Lower leg skin (tissue), 3 donors: ENCODE data around the gene WDTC1.

Source experiments
- POLR2A ChIP-seq, 2 donors: fragments of 450-650 bp; IDR thresholded peaks; one replicate each; pipeline ENCODE4 v1.6.1; 2016 to 2017; ENCODE audit warnings: antibody characterized with exemption in 2 of 2, mild to moderate bottlenecking in 1 of 2, moderate library complexity in 1 of 2
- TF ChIP-seq, protein P1 (sequence below), 3 donors: fragments of 450-650 bp; IDR thresholded peaks; one replicate each; pipeline ENCODE4 v1.5.1; 2016; ENCODE audit warnings: antibody characterized with exemption in 3 of 3, mild to moderate bottlenecking in 3 of 3, moderate library complexity in 2 of 3

- TF ChIP-seq, protein P1, sequence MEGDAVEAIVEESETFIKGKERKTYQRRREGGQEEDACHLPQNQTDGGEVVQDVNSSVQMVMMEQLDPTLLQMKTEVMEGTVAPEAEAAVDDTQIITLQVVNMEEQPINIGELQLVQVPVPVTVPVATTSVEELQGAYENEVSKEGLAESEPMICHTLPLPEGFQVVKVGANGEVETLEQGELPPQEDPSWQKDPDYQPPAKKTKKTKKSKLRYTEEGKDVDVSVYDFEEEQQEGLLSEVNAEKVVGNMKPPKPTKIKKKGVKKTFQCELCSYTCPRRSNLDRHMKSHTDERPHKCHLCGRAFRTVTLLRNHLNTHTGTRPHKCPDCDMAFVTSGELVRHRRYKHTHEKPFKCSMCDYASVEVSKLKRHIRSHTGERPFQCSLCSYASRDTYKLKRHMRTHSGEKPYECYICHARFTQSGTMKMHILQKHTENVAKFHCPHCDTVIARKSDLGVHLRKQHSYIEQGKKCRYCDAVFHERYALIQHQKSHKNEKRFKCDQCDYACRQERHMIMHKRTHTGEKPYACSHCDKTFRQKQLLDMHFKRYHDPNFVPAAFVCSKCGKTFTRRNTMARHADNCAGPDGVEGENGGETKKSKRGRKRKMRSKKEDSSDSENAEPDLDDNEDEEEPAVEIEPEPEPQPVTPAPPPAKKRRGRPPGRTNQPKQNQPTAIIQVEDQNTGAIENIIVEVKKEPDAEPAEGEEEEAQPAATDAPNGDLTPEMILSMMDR (IDR thresholded peaks at IDR 0.05) = no peak
- TF ChIP-seq POLR2A (IDR thresholded peaks at IDR 0.05) = no peak
Measured at GRCh38 chr1:27335506-27336422, 101.3 kb downstream of the WDTC1 start.
